Measurements from ENCODE around the gene BAD.

- TF ChIP-seq CTCF (IDR thresholded peaks at IDR 0.05; ENCODE audit: poor library complexity) (no peak), EZH2 (IDR thresholded peaks at IDR 0.05; ENCODE audit: borderline replicate concordance) (no peak)
Observed at GRCh38 chr11:64245401-64245796, 39.1 kb downstream of the BAD start.

Measured in hepatocyte (in vitro differentiated cells).